H1 (cell line): Measurements from ENCODE around the gene RBFA. TPM values are rescaled to one million over a fixed set of nuclear protein-coding genes. Genes with fewer than 3 reads are reported as not detected.

Experiments used
- CTCF ChIA-PET: fragments of 300-600 bp; sonication (Branson Sonifier 250); formaldehyde crosslinking; loops from one replicate; lab custom pipeline; 2021; ENCODE audit not compliant: partially characterized antibody; lab: Charles Lee
- POLR2A ChIA-PET: fragments of 300-600 bp; sonication (Branson Sonifier 250); formaldehyde crosslinking; loops from one replicate; lab custom pipeline; 2021; ENCODE audit warnings: inconsistent platforms; ENCODE audit not compliant: partially characterized antibody; lab: Charles Lee
- DNase-seq, 2 experiments: peaks; one replicate each; pipeline versions ENCODE4 v3.0.0 to v3.0.0-alpha.2; 2010 to 2022; ENCODE audit warnings: low spot score in 2 of 2, low read depth in 1 of 2, mixed read lengths in 1 of 2
- FAIRE-seq: peaks from 2 replicates; lab custom pipeline; 2011; peaks lifted over from hg19 to GRCh38; lab: Jason Lieb, UNC
- H2AFZ ChIP-seq: 2 replicates; pipeline ENCODE4 v1.8.1; 2012; ENCODE audit warnings: low read length, inconsistent platforms
- H2AK5ac ChIP-seq: 2 replicates; pipeline ENCODE4 v1.6.1; 2013; ENCODE audit warnings: low read depth, low read length
- H2BK120ac ChIP-seq: replicated peaks from 2 replicates; pipeline ENCODE3; 2013; ENCODE audit warnings: low read depth, low read length, inconsistent platforms
- H2BK12ac ChIP-seq: 2 replicates; pipeline ENCODE4 v1.6.1; 2013; ENCODE audit warnings: low read depth, low read length
- H2BK15ac ChIP-seq: 2 replicates; pipeline ENCODE4 v1.6.1; 2013; ENCODE audit warnings: low read length
- H2BK20ac ChIP-seq: 2 replicates; pipeline ENCODE4 v1.6.1; 2013; ENCODE audit warnings: low read length
- H2BK5ac ChIP-seq: 2 replicates; pipeline ENCODE4 v1.6.1; 2013; ENCODE audit warnings: low read depth, low read length
- H3K14ac ChIP-seq: 2 replicates; pipeline ENCODE4 v1.6.1; 2013; ENCODE audit warnings: inconsistent platforms; ENCODE audit not compliant: insufficient read length
- H3K18ac ChIP-seq: 2 replicates; pipeline ENCODE4 v1.6.1; 2013; ENCODE audit warnings: low read length; ENCODE audit errors: extremely low read depth
- H3K23ac ChIP-seq: 2 replicates; pipeline ENCODE4 v1.6.1; 2013; ENCODE audit warnings: inconsistent platforms; ENCODE audit not compliant: insufficient read length
- H3K23me2 ChIP-seq: 2 replicates; pipeline ENCODE4 v1.6.1; 2013; ENCODE audit warnings: low read depth, low read length
- H3K27ac ChIP-seq: 2 replicates; pipeline ENCODE4 v1.6.1; 2011; ENCODE audit warnings: low read depth, low read length, inconsistent platforms
- H3K27me3 ChIP-seq, 4 experiments: replicated peaks in 1 of 4; 1 replicate in 1 of 4; 2 replicates in 3 of 4; pipeline versions ENCODE4 v1.6.1 to v1.8.1; 2011 to 2013; ENCODE audit warnings: low read length in 3 of 4, mild to moderate bottlenecking in 3 of 4, inconsistent platforms in 2 of 4, mixed read lengths in 2 of 4, moderate library complexity in 1 of 4; ENCODE audit not compliant: control insufficient read depth in 3 of 4, insufficient read depth in 3 of 4; ENCODE audit errors: extremely low read depth in 1 of 4
- H3K36me3 ChIP-seq, 4 experiments: 2 replicates each; pipeline versions ENCODE4 v1.6.1 to v1.8.1; 2011 to 2013; ENCODE audit warnings: mild to moderate bottlenecking in 4 of 4, low read length in 3 of 4, moderate library complexity in 2 of 4, control low read depth in 1 of 4, inconsistent platforms in 1 of 4; ENCODE audit not compliant: insufficient read depth in 4 of 4, control insufficient read depth in 2 of 4
- H3K4ac ChIP-seq: replicated peaks from 2 replicates; pipeline ENCODE3; 2013; ENCODE audit warnings: low read length, low read depth, mixed read lengths, inconsistent platforms; ENCODE audit not compliant: insufficient read length
- H3K4me1 ChIP-seq, 4 experiments: replicated peaks in 1 of 4; 1 replicate in 1 of 4; 2 replicates in 3 of 4; pipeline versions ENCODE4 v1.6.1 to v1.8.1; 2011 to 2013; ENCODE audit warnings: low read length in 3 of 4, inconsistent platforms in 2 of 4, mixed read lengths in 1 of 4; ENCODE audit not compliant: insufficient read depth in 4 of 4, control insufficient read depth in 3 of 4
- H3K4me2 ChIP-seq, 2 experiments: 2 replicates each; pipeline versions ENCODE4 v1.6.1 to v1.8.1; 2011 to 2013; ENCODE audit warnings: low read depth in 2 of 2, low read length in 2 of 2, control low read depth in 1 of 2, inconsistent platforms in 1 of 2, mild to moderate bottlenecking in 1 of 2; ENCODE audit not compliant: insufficient read depth in 1 of 2
- H3K4me3 ChIP-seq, 4 experiments: fragments of 200-600, 300-600 bp in 1 of 4; sonication (generic), shearing (Covaris generic), sonication (Bioruptor Twin) in 1 of 4; 2 replicates each; pipeline versions ENCODE4 v1.5.1 to v1.8.1; 2011 to 2016; ENCODE audit warnings: low read length in 4 of 4, low read depth in 3 of 4, control low read depth in 2 of 4, inconsistent platforms in 2 of 4, mild to moderate bottlenecking in 2 of 4, mixed read lengths in 1 of 4, moderate library complexity in 1 of 4; ENCODE audit not compliant: insufficient read depth in 2 of 4; ENCODE audit errors: extremely low read depth in 1 of 4
- H3K56ac ChIP-seq: replicated peaks from 2 replicates; pipeline ENCODE3; 2013; ENCODE audit warnings: low read depth, mild to moderate bottlenecking, mixed read lengths, low read length, inconsistent platforms; ENCODE audit not compliant: insufficient read length
- H3K79me1 ChIP-seq: 2 replicates; pipeline ENCODE4 v1.6.1; 2013; ENCODE audit warnings: low read depth, low read length, control low read depth
- H3K79me2 ChIP-seq, 2 experiments: 2 replicates each; pipeline versions ENCODE4 v1.6.1 to v1.8.1; 2012 to 2013; ENCODE audit warnings: low read length in 2 of 2, mild to moderate bottlenecking in 2 of 2, inconsistent platforms in 1 of 2; ENCODE audit not compliant: insufficient read depth in 2 of 2, control insufficient read depth in 1 of 2
- H3K9ac ChIP-seq, 4 experiments: replicated peaks in 1 of 4; 1 replicate in 1 of 4; 2 replicates in 3 of 4; pipeline versions ENCODE4 v1.6.1 to v1.8.1; 2011 to 2013; ENCODE audit warnings: low read depth in 3 of 4, low read length in 3 of 4, control low read depth in 2 of 4, mild to moderate bottlenecking in 2 of 4, moderate library complexity in 2 of 4, inconsistent platforms in 1 of 4; ENCODE audit errors: extremely low read depth in 1 of 4
- H3K9me3 ChIP-seq, 2 experiments: 2 replicates each; pipeline versions ENCODE4 v1.6.1 to v1.8.1; 2012 to 2013; ENCODE audit warnings: mild to moderate bottlenecking in 2 of 2, moderate library complexity in 2 of 2, control low read depth in 1 of 2, inconsistent platforms in 1 of 2, low read depth in 1 of 2, low read length in 1 of 2, mixed read lengths in 1 of 2; ENCODE audit not compliant: insufficient read depth in 2 of 2
- H4K20me1 ChIP-seq, 2 experiments: replicated peaks in 1 of 2; 2 replicates each; pipeline versions ENCODE3 to v1.8.1; 2011 to 2013; ENCODE audit warnings: inconsistent platforms in 2 of 2, low read length in 2 of 2, mild to moderate bottlenecking in 1 of 2; ENCODE audit not compliant: insufficient read depth in 2 of 2, control insufficient read depth in 1 of 2
- H4K5ac ChIP-seq: 2 replicates; pipeline ENCODE4 v1.6.1; 2013; ENCODE audit warnings: low read length, low read depth, mixed read lengths, inconsistent platforms; ENCODE audit not compliant: insufficient read length
- H4K8ac ChIP-seq: 2 replicates; pipeline ENCODE4 v1.8.0; 2013; ENCODE audit warnings: mild to moderate bottlenecking, moderate library complexity, low read length, inconsistent platforms; ENCODE audit not compliant: insufficient read depth; ENCODE audit errors: extremely low read depth
- H4K91ac ChIP-seq: replicated peaks from 2 replicates; pipeline ENCODE3; 2013; ENCODE audit warnings: low read length, mixed read lengths, inconsistent platforms; ENCODE audit not compliant: insufficient read length
- TEAD4 ChIP-seq: IDR thresholded peaks from 2 replicates; pipeline ENCODE4 v1.6.1; 2012; ENCODE audit warnings: low read depth, low read length, inconsistent platforms, mixed read lengths
- YY1 ChIP-seq: IDR thresholded peaks from 2 replicates; pipeline ENCODE4 v1.6.1; 2011; ENCODE audit warnings: low read depth, mild to moderate bottlenecking, low read length
- WGBS, 2 experiments: shearing (Covaris generic) in 1 of 2; methylation state at CpG; one replicate each; pipeline versions ENCODE4 v1.1.6 to v1.1.7; 2013 to 2015; ENCODE audit warnings: low lambda C conversion rate in 2 of 2, mixed read lengths in 2 of 2, inconsistent platforms in 1 of 2, low coverage in 1 of 2, missing lambda C conversion rate in 1 of 2; ENCODE audit not compliant: insufficient replicate concordance in 2 of 2, insufficient coverage in 1 of 2, insufficient read length in 1 of 2; ENCODE audit errors: extremely low coverage in 1 of 2, missing lambda C conversion rate in 1 of 2; 5-methylcytosine and 5-hydroxymethylcytosine counted together
- polyA plus RNA-seq, 7 experiments: library from polyadenylated mRNA; depleted of rRNA in 3 of 7; stranded (reverse) in 5 of 7; unstranded in 2 of 7; fragments of >200 nt in 5 of 7; fragments of 200-250 nt in 2 of 7; gene quantifications; 1 replicate in 5 of 7; 2 replicates in 1 of 7; 4 replicates in 1 of 7; pipeline versions ENCODE4 v1.2.1 to v1.2.3, GENCODE V29; 2011 to 2013; ENCODE audit warnings: missing spikeins in 2 of 7, mixed read lengths in 2 of 7
- total RNA-seq: library from RNA; stranded (reverse); fragmentation: NEBNext Ultra II Directional; extraction: Animal tissue kit (Norgen Biotek cat#: 25700); gene quantifications from 2 replicates; pipeline ENCODE4 v1.2.1, GENCODE V29; 2021

RBFA gene
- total and polyA plus RNA-seq, 2 of the 8 experiments (the other 6 are each of a cell fraction or from before 2014, with no cell fraction given), result 19.2 to 29.5 TPM

- no peak overlapping the region for H2AK5ac ChIP-seq
- no peaks in the 10 kb centered on the region for H3K79me1 ChIP-seq
- H2BK5ac ChIP-seq, result no peak overlapping the region
- WGBS, 2 experiments, result 89% methylated on average over 7 of the region's 7 CpGs; no CpG with 5 or more reads in 1 of the 2 experiments
- H2BK15ac ChIP-seq, result no peak overlapping the region
- no peaks in the 10 kb centered on the region for H3K36me3 ChIP-seq
- H3K56ac ChIP-seq, result no peak overlapping the region
- ChIA-PET POLR2A (no interaction called here), CTCF (no interaction called here)
- no peak overlapping the region for H3K4ac ChIP-seq
- no peaks in the 10 kb centered on the region for H4K20me1 ChIP-seq
- no peak overlapping the region for H3K27ac ChIP-seq
- no peak overlapping the region for H4K5ac ChIP-seq
- H3K14ac ChIP-seq, result no peak overlapping the region
- no peaks in the 10 kb centered on the region for H3K79me2 ChIP-seq
- H3K23ac ChIP-seq, result no peak overlapping the region
- no peak overlapping the region for H2AFZ ChIP-seq
- no peak overlapping the region for H3K4me3 ChIP-seq
- H3K9ac ChIP-seq, result no peak overlapping the region
- H3K27me3 ChIP-seq, result no peaks in the 10 kb centered on the region
- no peak overlapping the region for H3K18ac ChIP-seq
- H3K9me3 ChIP-seq, result peaks cover 0 to 30% of the 10 kb centered on the region in 2 experiments; a peak in 2 of 4 replicates
- H3K4me1 ChIP-seq, result no peaks in the 10 kb centered on the region
- FAIRE-seq (no peak), DNase-seq (no peak)
- H4K8ac ChIP-seq, result no peak overlapping the region
- H2BK20ac ChIP-seq, result no peak overlapping the region
- H3K4me2 ChIP-seq, result no peak overlapping the region
- H2BK12ac ChIP-seq, result no peak overlapping the region
- no peaks in the 10 kb centered on the region for H3K23me2 ChIP-seq
- H4K91ac ChIP-seq, result no peak overlapping the region
- no peak overlapping the region for H2BK120ac ChIP-seq
- no peak for TF ChIP-seq TEAD4
- TF ChIP-seq YY1, result no peak
Observed at GRCh38 chr18:80075940-80076339, 41.7 kb downstream of the RBFA start.
